Activated CD4-positive, alpha-beta T cell treated with anti-CD3 and anti-CD28 coated beads, Interleukin-2, amount 10 ng/mL, durations not matched to agents 7 days and 5 days (primary cell): ENCODE results near the gene APBB2. TPM values are rescaled to one million over a fixed set of nuclear protein-coding genes. Genes with fewer than 3 reads are reported as not detected.
"Not testable (repeated sequence)": the region's sequence is repeated elsewhere in the genome, so short reads cannot be mapped to it uniquely, and the experiment has no call there.

ENCODE experiments used
- CTCF ChIA-PET: fragments of 350-600 bp; sonication (Branson Sonifier 250); formaldehyde crosslinking; loops from one replicate; lab custom pipeline; 2021; ENCODE audit warnings: antibody characterized with exemption; lab: Charles Lee
- POLR2A ChIA-PET: fragments of 350-600 bp; sonication (Branson Sonifier 250); formaldehyde crosslinking; loops from one replicate; lab custom pipeline; 2021; ENCODE audit warnings: antibody characterized with exemption; lab: Charles Lee
- DNase-seq: peaks from one replicate; pipeline ENCODE4 v3.0.0-alpha.2; 2020
- H3K27ac Mint-ChIP-seq: one replicate; pipeline ENCODE4 v1.8.0; 2021; ENCODE audit warnings: mild to moderate bottlenecking, moderate library complexity, mixed read lengths
- H3K27me3 Mint-ChIP-seq: one replicate; pipeline ENCODE4 v1.8.0; 2021; ENCODE audit warnings: mixed read lengths
- H3K36me3 Mint-ChIP-seq: one replicate; pipeline ENCODE4 v1.8.0; 2021; ENCODE audit warnings: low read depth, mixed read lengths
- H3K4me1 Mint-ChIP-seq: one replicate; pipeline ENCODE4 v1.8.0; 2021; ENCODE audit warnings: mixed read lengths
- H3K4me3 Mint-ChIP-seq: one replicate; pipeline ENCODE4 v1.8.0; 2021; ENCODE audit warnings: mild to moderate bottlenecking, moderate library complexity, mixed read lengths
- H3K9me3 Mint-ChIP-seq: one replicate; pipeline ENCODE4 v1.8.0; 2021; ENCODE audit warnings: mixed read lengths
- total RNA-seq, 2 experiments: library from RNA; stranded (reverse); gene quantifications; one replicate each; pipeline ENCODE4 v1.2.3, GENCODE V29; 2021

APBB2 gene
- total RNA-seq, 2 experiments from 2014 or later = 0.45 to 0.62 TPM

DNA sequence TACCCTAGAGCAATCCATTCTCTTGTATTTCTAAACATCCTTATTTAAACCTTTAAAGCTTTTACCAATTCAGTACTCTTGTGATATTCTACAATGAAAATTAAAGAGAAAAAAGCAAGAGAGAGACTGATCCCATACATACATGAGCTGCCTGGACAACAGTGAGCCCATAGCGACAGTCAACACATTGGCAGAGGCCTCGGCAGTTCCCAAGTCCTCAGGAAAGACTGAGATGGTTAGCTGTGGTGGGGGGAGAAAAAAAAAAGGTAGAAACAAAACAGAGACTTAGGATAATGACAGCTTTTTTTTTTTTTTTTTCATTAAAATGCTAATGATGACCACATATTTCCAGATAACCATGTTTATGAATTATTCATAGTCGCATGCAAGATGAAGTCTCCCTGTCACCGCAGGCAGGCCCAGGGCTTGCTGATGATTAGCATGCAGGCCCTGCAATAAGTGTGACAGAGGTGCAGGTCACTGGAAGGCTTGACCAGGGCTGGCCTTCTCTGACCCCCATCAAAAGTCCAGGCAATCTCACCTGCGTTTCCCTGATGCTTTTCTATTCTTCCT, 148.8 kb downstream of the APBB2 start:
- Mint-ChIP-seq H3K36me3 (no peaks in the 10 kb centered on the region), H3K4me3 (no peak overlapping the region), H3K27ac (no peak overlapping the region), H3K4me1 (no peaks in the 10 kb centered on the region), H3K9me3 (no peaks in the 10 kb centered on the region), H3K27me3 (no peaks in the 10 kb centered on the region)
- CTCF ChIA-PET = no interaction called here
- no peak for DNase-seq
- POLR2A ChIA-PET = no interaction called here

DNA sequence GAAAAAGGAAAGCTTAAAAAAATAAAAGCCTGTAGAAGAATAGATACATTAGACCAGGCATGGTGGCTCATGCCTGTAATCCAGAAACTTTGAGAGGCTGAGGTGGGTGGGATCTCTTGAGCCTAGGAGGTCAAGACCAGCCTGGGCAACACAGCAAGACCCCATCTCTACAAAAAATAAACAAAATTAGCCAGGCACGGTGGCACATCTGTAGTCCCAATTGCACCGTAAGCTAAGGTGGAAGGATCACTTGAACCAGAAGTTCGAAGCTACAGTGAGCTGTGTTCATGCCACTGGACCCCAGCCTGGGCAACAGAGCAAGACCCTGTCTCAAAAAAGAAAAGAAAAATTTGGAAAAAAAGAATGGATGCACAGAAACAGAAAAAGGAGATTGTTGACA, 149.4 kb downstream of the APBB2 start:
- DNase-seq = no peak
- ChIA-PET CTCF (no interaction called here), POLR2A (no interaction called here)
- no peaks in the 10 kb centered on the region for H3K36me3 Mint-ChIP-seq
- H3K27ac Mint-ChIP-seq = no peak overlapping the region
- H3K9me3 Mint-ChIP-seq = no peaks in the 10 kb centered on the region
- no peaks in the 10 kb centered on the region for H3K27me3 Mint-ChIP-seq
- H3K4me3 Mint-ChIP-seq = no peak overlapping the region
- no peaks in the 10 kb centered on the region for H3K4me1 Mint-ChIP-seq

DNA sequence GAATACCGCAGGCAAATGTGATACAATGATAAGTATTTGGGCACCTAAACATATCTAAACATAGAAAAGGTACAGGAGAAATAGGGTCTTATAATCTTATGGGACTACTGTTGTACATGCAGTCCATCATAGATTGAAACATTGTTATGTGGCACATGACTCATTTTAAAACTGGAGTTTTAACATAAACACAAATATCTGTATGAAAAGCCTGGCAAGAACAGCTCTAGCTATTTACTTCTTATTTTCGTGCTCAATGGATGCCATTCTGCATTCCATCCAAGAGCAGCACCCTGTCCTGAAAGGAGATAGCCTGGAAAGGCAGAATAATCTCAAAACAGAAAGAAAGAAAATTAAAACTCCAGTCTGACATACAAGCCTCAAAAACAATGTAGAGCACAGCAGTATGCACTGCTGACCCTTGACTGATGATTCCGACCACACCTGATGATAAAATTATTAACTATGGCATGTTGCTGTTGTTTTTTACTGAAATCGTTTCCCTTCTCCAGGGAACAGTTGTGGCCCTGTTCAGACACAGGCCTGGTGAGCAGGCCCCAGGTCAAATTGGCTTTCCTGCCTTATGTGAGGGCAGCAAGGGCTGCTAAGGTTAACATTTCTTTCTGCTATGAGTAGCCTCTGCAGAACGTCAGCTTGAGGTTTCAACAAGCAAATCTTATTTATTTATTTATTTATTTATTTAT, 152.7 kb downstream of the APBB2 start:
- H3K4me3 Mint-ChIP-seq = no peak overlapping the region
- ChIA-PET POLR2A (no interaction called here), CTCF (no interaction called here)
- no peaks in the 10 kb centered on the region for H3K27me3 Mint-ChIP-seq
- no peak overlapping the region for H3K27ac Mint-ChIP-seq
- no peak for DNase-seq
- H3K4me1 Mint-ChIP-seq = no peaks in the 10 kb centered on the region
- no peaks in the 10 kb centered on the region for H3K9me3 Mint-ChIP-seq
- H3K36me3 Mint-ChIP-seq = no peaks in the 10 kb centered on the region

DNA sequence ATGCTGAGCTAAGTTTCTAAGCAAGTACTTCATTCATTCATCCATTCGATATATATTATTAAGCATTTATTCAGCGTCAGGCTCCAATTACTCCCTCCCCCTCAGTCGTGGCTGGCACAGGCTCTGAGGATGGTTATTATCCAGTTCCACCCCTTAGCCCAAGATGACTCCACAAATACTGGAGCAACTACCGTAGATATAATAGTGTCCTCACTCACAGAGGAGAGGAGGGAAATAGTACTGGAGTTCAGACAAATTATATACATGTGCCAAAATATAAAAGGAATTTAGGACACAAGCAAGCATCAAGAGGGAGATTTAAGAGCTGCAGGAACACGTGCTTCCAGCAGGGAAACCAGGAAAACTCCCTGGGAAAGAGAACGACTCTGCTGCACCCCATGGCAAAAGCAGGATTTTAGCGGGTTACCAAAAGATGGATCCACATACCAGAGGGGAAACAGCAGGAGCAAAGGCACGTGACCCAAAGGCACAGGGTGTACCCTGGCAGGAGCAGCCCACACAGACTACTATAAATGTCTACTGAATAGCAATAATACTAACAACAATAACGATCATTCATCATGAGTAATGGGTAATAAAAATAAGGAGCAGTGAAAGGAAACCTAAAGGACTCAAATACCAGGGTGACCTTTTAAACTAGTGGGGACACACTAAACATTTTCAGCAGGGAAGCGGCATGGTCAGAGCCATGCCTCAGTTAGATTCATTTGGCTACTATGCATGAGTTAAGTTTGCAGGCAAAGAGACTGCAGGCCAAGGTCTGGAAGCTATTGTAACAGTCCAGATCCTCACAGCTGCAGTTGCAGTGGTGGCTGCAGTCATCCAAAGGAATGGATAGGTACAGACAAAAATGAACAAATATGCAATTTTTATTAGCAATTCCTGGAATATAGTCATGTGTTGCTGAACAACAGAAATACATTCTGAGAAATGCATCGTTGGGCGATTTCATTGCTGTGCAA, 153.7 kb downstream of the APBB2 start:
- H3K4me1 Mint-ChIP-seq = no peaks in the 10 kb centered on the region
- H3K27ac Mint-ChIP-seq = no peak overlapping the region
- no peak for DNase-seq
- no peaks in the 10 kb centered on the region for H3K36me3 Mint-ChIP-seq
- H3K9me3 Mint-ChIP-seq = no peaks in the 10 kb centered on the region
- no peak overlapping the region for H3K4me3 Mint-ChIP-seq
- ChIA-PET CTCF (no interaction called here), POLR2A (no interaction called here)
- no peaks in the 10 kb centered on the region for H3K27me3 Mint-ChIP-seq

DNA sequence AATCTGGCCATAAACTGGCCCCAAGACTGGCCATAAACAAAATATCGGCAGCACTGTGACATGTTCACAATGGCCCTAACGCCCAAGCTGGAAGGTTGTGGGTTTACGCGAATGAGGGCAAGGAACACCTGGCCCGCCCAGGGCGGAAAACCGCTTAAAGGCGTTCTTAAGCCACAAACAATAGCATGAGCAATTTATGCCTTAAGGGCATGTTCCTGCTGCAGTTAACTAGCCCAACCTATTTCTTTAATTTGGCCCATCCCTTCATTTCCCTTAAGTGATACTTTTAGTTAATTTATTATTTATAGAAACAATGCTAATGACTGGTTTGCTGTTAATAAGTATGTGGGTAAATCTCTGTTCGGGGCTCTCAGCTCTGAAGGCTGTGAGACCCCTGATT, 154.9 kb downstream of the APBB2 start:
- H3K27me3 Mint-ChIP-seq, H3K27ac Mint-ChIP-seq, CTCF ChIA-PET, POLR2A ChIA-PET, H3K9me3 Mint-ChIP-seq, H3K4me1 Mint-ChIP-seq, DNase-seq, H3K4me3 Mint-ChIP-seq, H3K36me3 Mint-ChIP-seq: not testable (repeated sequence)

DNA sequence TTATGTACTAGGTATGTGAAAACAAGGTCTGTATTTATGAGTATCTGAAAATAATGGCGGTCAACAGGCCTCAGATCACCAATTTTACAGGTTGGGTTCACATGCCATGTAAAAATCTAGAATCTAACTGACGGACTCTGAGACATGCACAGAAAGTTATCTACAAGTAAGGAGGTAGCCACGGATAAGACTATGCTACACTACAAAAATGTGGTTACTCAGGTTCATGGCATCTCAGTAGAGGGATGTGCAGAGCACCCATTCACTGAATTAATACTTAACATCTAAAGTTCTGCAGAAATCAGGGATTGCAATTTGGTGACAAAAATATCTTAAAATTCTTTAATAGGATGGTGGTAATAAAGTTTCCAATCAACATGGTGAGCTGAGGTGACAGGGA, 155.9 kb downstream of the APBB2 start:
- Mint-ChIP-seq H3K27me3 (no peaks in the 10 kb centered on the region), H3K36me3 (no peaks in the 10 kb centered on the region), H3K27ac (no peak overlapping the region), H3K4me1 (no peaks in the 10 kb centered on the region), H3K9me3 (no peaks in the 10 kb centered on the region), H3K4me3 (no peak overlapping the region)
- CTCF ChIA-PET = no interaction called here
- no peak for DNase-seq
- POLR2A ChIA-PET = no interaction called here

DNA sequence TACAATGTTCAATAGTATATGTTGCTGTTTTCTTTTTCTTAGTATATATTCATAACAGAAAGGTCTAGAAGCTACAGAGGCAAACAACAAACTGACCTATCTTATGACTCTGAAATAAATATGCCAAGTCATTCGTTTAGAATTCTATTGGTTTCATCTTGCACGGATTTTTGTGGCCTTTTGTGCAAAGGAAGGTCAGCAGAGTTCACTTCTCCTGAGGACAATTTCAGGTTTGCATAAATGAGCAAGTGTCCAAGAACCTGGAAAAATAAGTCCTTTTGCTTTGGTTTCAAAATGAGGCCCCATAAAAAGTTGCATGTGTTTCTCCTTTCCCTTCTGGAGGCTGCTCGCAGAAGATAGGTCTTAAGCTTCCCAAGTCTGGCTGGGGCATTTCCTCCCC, 156.9 kb downstream of the APBB2 start:
- H3K9me3 Mint-ChIP-seq = no peaks in the 10 kb centered on the region
- POLR2A ChIA-PET = no interaction called here
- H3K27ac Mint-ChIP-seq = no peak overlapping the region
- CTCF ChIA-PET = no interaction called here
- H3K4me3 Mint-ChIP-seq = no peak overlapping the region
- no peaks in the 10 kb centered on the region for H3K4me1 Mint-ChIP-seq
- H3K36me3 Mint-ChIP-seq = no peaks in the 10 kb centered on the region
- no peaks in the 10 kb centered on the region for H3K27me3 Mint-ChIP-seq
- no peak for DNase-seq

DNA sequence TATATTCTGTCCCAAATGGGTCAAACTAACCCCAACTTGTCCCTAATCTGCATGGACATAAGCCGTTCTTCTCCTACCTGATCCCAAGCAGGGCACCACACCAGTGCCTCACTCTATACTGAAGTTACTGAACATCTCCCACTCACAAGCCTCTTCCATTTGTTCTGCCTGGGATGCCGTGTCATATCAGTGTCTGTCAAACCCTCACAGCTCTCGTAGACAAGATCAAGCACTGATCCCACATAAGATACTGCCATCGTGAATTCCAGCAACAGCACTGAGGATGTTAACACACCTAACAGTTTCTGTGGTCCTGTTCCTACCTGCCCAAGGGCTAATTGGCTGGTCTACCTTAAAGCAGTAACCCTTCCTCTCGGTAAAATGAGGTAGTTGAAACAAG, 162.1 kb downstream of the APBB2 start:
- H3K4me3 Mint-ChIP-seq = no peak overlapping the region
- ChIA-PET POLR2A (no interaction called here), CTCF (no interaction called here)
- no peaks in the 10 kb centered on the region for H3K9me3 Mint-ChIP-seq
- no peaks in the 10 kb centered on the region for H3K36me3 Mint-ChIP-seq
- H3K4me1 Mint-ChIP-seq = no peaks in the 10 kb centered on the region
- no peaks in the 10 kb centered on the region for H3K27me3 Mint-ChIP-seq
- no peak for DNase-seq
- H3K27ac Mint-ChIP-seq = no peak overlapping the region

DNA sequence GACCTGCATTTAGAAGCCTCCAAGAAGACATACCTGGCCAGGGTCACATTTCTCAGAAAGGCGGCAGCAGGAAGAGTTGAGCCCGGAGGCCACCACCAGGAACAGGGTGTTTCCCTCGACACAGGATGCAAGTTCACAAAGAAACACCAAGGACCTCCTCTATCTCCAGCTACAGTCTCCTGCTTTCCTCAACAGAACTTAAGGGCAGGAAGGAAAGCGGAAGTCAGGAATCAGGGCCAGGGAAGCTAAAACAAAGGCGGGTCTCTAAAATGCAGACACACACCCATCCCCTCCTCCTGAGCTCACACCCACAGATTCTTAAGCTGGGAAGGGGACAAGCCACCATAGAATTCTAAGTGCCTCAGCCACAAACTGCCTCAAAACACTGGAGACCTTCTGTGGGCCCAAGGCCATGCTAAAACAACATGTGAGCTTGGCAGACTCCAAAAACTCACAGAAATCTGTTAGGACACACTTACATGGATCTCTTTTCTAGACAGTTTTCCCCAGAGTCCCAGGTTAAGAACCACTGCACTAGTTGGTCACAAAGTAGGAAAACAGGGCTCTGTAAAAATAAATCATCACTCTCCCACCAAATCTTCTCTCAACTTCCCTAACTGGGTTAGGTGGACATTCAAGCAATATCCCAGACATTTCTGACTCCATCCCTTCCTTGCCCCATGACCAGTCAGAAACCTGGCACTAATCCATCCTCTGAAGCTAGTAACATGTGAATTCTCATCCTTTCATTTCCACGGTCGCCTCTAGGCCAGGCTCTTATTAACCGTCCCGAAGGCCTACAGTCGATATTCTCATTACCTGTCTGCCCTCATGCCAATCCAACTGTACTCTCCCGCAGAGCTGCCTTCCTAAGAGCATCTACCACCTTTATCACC, 163.2 kb downstream of the APBB2 start:
- Mint-ChIP-seq H3K27ac (no peak overlapping the region), H3K9me3 (no peaks in the 10 kb centered on the region), H3K36me3 (no peaks in the 10 kb centered on the region), H3K27me3 (no peaks in the 10 kb centered on the region), H3K4me3 (no peak overlapping the region), H3K4me1 (no peaks in the 10 kb centered on the region)
- DNase-seq = no peak
- ChIA-PET CTCF (no interaction called here), POLR2A (no interaction called here)

DNA sequence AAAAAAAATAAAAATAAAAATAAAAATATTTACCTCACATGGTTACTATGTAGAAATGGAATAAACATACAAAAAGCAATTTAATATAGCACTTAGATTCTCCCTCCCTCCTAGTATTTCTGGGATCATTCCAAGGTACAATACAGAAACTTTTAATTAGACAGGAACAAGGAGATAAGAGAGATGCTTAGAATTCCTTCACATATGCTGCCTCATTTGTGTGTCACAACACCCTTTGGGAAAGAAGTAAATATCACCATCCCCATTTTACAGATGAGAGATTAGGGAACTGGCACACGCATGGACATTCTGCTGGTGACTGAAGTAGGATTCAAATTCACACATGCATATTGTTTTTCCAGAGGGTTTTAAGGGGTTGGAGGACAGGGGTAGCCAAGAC, 164.2 kb downstream of the APBB2 start:
- Mint-ChIP-seq H3K27ac (no peak overlapping the region), H3K36me3 (no peaks in the 10 kb centered on the region), H3K9me3 (peaks cover 2% of the 10 kb centered on the region), H3K27me3 (no peaks in the 10 kb centered on the region), H3K4me3 (no peak overlapping the region), H3K4me1 (no peaks in the 10 kb centered on the region)
- POLR2A ChIA-PET = no interaction called here
- DNase-seq = no peak
- CTCF ChIA-PET = no interaction called here

DNA sequence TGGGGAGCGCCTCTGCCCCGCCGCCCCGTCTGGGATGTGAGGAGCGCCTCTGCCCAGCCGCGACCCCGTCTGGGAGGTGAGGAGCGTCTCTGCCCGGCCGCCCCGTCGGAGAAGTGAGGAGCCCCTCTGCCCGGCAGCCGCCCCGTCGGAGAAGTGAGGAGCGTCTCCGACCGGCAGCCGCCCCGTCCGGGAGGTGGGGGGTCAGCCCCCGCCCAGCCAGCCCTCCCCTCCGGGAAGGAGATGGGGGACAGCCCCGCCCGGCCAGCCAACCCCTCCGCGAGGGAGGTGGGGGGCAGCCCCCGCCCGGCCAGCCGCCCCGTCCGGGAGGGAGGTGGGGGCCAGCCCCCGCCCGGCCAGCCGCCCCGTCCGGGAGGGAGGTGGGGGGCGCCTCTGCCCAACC, 165.2 kb downstream of the APBB2 start:
- DNase-seq, H3K4me1 Mint-ChIP-seq, H3K27me3 Mint-ChIP-seq, H3K4me3 Mint-ChIP-seq, H3K9me3 Mint-ChIP-seq, CTCF ChIA-PET, H3K27ac Mint-ChIP-seq, H3K36me3 Mint-ChIP-seq, POLR2A ChIA-PET: not testable (repeated sequence)

DNA sequence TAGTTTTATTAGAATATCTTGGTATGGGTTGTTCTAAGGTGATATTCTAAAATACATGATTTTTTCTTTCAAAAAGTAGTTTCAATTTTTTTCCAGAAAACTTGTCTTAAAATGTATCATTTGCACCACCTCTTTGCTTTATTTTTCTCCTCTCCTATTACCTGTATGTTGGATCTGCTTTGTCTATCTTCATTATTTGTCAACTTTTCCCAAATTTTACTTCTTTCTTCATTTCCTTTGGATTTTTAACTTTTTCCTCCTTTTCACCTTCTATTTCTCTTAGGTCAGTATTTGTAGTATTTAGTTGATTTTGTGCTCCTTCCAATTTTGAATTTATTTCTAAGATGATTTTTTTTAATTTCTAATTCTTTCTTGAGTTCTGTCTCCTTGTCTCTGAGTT, 169.6 kb downstream of the APBB2 start:
- no peak for DNase-seq
- no peak overlapping the region for H3K4me3 Mint-ChIP-seq
- H3K4me1 Mint-ChIP-seq = no peaks in the 10 kb centered on the region
- no peak overlapping the region for H3K27ac Mint-ChIP-seq
- H3K27me3 Mint-ChIP-seq = peaks cover 2% of the 10 kb centered on the region
- peaks cover 5% of the 10 kb centered on the region for H3K9me3 Mint-ChIP-seq
- ChIA-PET POLR2A (no interaction called here), CTCF (no interaction called here)
- H3K36me3 Mint-ChIP-seq = no peaks in the 10 kb centered on the region
